ENCODE data around the gene GABBR2.
"Not testable (repeated sequence)": the region's sequence is repeated elsewhere in the genome, so short reads cannot be mapped to it uniquely, and the experiment has no call there.

GABBR2 gene

DNA sequence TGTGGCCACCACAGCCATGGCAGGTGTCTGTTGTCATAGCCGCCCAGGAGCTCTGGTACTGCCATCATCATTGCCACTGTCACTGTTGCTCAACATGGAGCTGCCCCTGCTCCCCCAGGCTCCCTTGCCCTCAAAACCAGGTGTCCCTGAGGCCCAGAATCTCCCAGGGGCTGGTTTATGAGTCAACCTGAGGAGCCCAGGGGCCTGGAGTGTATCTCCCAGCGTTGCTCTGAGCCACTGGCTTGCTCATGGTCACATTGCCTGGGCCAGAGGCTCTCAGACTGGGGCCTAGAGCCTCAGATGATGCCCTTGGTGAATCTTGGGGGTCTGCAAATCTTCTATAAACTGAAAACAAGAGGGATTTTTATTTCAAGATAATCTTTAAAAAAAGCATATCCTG is 428.6 kb downstream of the GABBR2 start:
- TF ChIP-seq, protein P1, sequence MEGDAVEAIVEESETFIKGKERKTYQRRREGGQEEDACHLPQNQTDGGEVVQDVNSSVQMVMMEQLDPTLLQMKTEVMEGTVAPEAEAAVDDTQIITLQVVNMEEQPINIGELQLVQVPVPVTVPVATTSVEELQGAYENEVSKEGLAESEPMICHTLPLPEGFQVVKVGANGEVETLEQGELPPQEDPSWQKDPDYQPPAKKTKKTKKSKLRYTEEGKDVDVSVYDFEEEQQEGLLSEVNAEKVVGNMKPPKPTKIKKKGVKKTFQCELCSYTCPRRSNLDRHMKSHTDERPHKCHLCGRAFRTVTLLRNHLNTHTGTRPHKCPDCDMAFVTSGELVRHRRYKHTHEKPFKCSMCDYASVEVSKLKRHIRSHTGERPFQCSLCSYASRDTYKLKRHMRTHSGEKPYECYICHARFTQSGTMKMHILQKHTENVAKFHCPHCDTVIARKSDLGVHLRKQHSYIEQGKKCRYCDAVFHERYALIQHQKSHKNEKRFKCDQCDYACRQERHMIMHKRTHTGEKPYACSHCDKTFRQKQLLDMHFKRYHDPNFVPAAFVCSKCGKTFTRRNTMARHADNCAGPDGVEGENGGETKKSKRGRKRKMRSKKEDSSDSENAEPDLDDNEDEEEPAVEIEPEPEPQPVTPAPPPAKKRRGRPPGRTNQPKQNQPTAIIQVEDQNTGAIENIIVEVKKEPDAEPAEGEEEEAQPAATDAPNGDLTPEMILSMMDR (IDR thresholded peaks at IDR 0.05; ENCODE audit: borderline replicate concordance, insufficient read depth, low read depth, low read length), result no peak
- H3K4me3 ChIP-seq (ENCODE audit: low read depth, low read length), result no peak overlapping the region

DNA sequence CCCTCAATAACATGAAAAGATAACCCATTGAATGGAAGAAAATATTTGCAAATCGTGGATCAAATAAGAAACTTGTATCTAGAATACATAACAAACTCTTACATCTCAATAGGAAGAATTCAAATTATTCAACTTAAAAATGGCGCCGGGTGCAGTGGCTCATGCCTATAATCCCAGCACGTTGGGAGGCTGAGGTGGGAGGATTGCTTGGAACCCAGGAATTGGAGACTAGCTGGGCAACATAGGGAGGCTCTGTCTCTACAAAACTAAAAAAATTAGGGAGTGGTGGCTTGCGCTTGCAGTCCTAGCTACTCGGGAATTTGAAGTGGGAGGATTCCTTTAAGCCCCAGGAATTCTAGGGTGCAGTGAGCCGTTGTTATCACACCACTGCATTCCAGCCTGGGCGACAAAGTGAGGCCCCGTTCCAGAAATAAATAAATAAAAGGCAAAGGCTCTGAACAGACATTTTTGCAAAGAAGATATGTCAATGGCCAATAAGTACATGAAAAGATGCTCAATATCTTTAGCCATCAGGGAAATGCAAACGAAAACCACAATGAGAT is 431.7 kb downstream of the GABBR2 start:
- TF ChIP-seq, protein P1 (IDR thresholded peaks at IDR 0.05; ENCODE audit: borderline replicate concordance, insufficient read depth, low read depth, low read length), result no peak
- H3K4me3 ChIP-seq (ENCODE audit: low read depth, low read length), result no peak overlapping the region

DNA sequence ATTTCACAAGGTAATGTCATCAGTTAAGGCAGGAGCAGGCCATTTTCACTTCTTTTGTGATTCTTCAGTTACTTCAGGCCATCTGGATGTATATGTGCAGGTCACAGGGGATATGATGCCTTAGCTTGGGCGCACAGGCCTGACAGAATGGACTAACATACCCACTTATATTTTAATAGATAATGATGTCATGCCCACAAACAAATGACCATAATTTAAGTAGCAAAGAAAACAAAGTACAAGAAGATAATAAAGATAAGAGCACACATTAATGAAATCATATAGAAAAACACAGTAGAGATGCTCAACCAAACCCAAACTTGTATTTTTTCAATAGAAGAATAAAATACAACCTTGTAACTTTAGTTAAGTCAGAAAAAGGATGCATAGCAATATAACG is 433.6 kb downstream of the GABBR2 start:
- TF ChIP-seq, protein P1 (IDR thresholded peaks at IDR 0.05; ENCODE audit: borderline replicate concordance, insufficient read depth, low read depth, low read length), result no peak
- no peak overlapping the region for H3K4me3 ChIP-seq (ENCODE audit: low read depth, low read length)

DNA sequence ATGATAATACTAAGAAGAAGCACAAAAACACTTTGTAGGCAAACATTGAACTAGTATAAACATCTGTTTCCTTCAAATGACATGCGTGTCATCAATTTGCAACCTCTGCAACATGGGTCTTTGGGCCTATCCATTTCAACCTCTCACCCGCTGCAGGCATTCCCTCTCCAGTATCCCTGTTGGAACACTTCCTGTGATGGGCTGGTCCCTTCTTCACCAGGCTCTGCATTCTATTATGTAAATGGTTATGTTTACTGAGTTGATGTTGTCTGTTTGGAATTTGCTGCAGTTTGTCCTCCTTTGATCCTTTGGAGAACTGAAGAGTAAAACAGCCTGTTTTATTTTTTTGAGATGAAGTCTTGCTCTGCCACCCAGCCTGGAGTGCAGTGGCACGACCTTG is 436.7 kb downstream of the GABBR2 start:
- TF ChIP-seq, protein P1 (IDR thresholded peaks at IDR 0.05; ENCODE audit: borderline replicate concordance, insufficient read depth, low read depth, low read length), result no peak
- H3K4me3 ChIP-seq (ENCODE audit: low read depth, low read length), result no peak overlapping the region

DNA sequence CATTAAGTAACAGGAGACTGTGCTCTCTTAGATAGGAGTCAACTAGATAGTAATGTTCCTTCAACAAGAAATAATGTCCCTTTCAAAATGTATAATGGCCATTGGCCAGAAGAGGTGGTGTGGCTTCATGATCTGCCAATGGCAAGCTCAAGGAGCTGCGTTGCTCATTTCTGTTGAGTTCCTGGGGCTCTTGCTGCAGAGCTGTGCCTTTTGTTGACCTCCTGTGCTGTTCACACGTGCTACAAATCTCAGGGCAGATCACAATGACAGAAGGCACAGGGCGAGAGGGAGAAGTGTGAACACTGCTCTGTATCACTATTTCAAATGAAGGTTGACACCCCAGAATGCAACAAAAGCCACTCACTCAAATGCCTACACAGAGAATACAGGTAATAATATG is 437.3 kb downstream of the GABBR2 start:
- no peak overlapping the region for H3K4me3 ChIP-seq (ENCODE audit: low read depth, low read length)
- TF ChIP-seq, protein P1 (IDR thresholded peaks at IDR 0.05; ENCODE audit: borderline replicate concordance, insufficient read depth, low read depth, low read length), result no peak

DNA sequence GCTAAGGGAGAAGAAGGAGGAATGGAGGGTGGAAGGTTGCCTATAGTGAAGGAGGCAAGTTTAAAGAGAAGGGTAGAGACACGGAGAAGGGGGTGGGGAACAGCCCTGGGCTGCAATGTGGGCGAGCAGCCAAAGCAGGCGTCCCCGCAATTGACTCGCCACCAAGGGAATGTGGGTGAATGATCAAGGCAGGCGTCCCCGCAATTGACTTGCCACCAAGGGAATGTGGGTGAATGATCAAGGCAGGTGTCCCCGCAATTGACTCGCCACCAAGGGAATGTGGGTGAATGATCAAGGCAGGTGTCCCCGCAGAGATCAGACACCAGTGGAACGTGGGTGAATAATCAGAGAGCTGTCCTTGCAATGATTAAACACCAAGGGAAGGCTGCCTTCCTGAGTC is 438.5 kb downstream of the GABBR2 start:
- not testable (repeated sequence) for H3K4me3 ChIP-seq (ENCODE audit: low read depth, low read length)

DNA sequence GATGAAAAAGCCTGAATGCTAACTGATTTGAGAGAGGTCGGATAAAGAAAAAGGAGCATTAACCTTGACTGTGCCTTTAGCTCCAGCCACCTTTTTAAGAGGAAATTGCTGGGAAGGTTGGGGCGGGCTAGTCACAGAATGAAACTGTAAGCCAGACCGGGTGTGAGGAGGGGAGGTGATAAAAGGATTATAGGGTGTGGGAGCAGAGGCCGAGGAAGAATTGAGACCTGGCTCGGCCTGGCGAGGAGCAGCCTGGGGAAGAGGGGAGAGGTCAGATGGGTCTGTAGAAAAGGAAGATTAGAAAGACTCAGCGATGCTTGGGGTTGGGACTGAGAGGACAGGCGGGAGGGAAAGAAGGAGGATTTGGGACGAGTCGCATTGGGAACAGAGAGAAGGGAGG is 439.1 kb downstream of the GABBR2 start:
- not testable (repeated sequence) for H3K4me3 ChIP-seq (ENCODE audit: low read depth, low read length)

DNA sequence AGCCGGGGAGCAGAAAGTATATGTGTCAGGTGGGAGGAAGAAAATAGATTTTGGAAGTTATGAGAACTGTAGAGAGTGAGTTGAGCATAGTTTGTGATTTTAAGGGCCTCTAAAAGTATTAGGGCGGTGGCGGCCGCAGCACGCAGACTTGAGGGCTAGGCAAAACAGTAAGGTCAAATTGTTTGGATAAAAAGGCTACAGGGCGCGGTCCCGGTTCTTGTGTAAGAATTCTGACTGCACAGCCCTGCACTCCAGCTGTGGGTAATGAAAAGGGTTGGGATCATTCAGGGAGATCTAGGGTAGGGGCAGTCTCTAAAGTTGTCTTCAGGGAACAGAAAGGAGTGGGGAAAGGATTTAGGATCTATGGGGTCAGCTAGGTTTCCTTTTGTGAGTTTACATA is 441.2 kb downstream of the GABBR2 start:
- H3K4me3 ChIP-seq (ENCODE audit: low read depth, low read length), result not testable (repeated sequence)

DNA sequence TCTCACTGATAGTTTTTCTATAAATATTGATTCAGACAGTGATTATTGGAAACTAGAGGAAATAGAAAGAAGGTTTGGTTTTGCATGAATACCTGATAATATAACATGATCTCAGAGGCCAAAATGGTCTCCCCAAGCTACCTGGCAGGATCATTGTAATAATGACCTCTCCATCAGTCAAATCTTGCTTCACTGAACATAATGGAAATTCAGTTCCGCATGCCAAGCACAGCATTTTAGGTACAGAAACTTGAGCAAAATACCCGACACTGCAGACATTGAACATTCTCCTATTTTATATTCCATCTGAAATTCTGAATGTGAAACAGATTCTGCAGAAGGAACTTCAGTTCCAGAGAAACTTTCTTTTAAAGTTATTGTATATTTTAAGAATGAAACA is 444.2 kb downstream of the GABBR2 start:
- no peak overlapping the region for H3K4me3 ChIP-seq (ENCODE audit: low read depth, low read length)
- TF ChIP-seq, protein P1 (IDR thresholded peaks at IDR 0.05; ENCODE audit: borderline replicate concordance, insufficient read depth, low read depth, low read length), result no peak

Measured in GM12875 (cell line).